Activated CD4-positive, alpha-beta T cell treated with anti-CD3 and anti-CD28 coated beads for 4 hours (primary cell): ENCODE results near the gene SLC25A22.

Experiments
- DNase-seq, 2 donors: peaks; one replicate each; pipeline ENCODE4 v3.0.0-alpha.2; 2020

SLC25A22 gene

DNA sequence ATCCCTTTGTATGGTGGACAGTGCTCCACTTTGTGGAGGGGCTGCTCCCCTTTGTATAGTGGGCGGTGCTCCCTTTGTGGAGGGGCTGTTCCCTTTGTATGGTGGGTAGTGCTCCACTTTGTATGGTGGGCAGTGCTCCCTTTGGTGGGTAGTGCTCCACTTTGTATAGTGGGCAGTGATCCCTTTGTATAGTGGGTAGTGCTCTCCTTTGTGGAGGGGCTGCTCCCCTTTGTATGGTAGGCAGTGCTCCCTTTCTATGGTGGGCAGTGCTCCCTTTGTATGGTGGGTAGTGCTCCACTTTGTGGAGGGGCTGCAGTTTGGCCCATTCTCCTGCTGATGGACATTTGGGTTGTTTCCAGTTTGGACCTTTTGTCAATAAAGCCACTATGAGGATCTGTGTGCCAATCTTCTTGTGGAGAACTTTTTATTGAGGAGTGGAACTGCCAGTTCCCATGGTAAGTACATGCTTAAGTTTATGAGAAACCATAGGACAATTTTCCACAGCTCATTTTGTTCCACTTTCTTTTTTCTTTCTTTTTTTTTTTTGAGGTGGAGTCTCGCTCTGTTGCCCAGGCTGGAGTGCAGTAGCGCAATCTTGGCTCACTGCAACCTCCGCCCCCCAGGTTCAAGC, 55.4 kb downstream of the SLC25A22 start:
- DNase-seq = no peak

DNA sequence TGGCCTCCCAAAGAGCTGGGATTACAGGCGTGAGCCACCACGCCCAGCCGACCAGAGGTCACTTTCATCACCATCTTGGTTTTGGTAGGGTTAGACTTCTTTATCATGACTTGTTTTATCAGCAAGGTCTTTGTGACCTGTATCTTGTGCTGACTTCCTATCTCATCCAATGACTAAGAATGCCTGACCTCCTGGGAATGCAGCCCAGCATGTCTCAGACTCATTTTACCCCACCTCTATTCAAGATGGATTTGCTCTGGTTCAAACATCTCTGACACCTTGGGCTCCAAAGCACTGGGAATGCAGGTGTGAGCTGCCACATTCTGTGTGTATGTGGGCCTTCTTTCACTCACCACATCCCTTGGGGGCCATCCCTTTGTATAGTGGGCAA, 55.9 kb downstream of the SLC25A22 start:
- DNase-seq = no peak
